GM10266 (cell line): ENCODE measurements around the gene TMEM123.
A peak's percentile ranks its signal among the peaks of the same experiment; 100 is the strongest.

Experiments used
- DNase-seq: peaks from one replicate; pipeline ENCODE4 v3.0.0; 2012; ENCODE audit errors: extremely low spot score
- CTCF ChIP-seq: IDR thresholded peaks from 2 replicates; pipeline ENCODE4 v1.5.1; 2012; ENCODE audit warnings: mild to moderate bottlenecking, low read depth; ENCODE audit not compliant: control insufficient read depth, insufficient read depth; ENCODE audit errors: missing control alignments

Gene TMEM123

GRCh38 chr11:102457865-102458264 is 5.3 kb upstream of the TMEM123 start:
- no peak for TF ChIP-seq CTCF
- DNase-seq: no peak

- TF ChIP-seq CTCF: no peak
- DNase-seq: no peak
Measured at GRCh38 chr11:102457056-102457677, 4.6 kb upstream of the TMEM123 start.

- no peak for DNase-seq
- TF ChIP-seq CTCF: no peak
Measured at GRCh38 chr11:102456381-102456780, 3.8 kb upstream of the TMEM123 start.

- no peak for DNase-seq
- TF ChIP-seq CTCF: no peak
Measured at GRCh38 chr11:102453921-102454320, 1.4 kb upstream of the TMEM123 start.

- no peak for DNase-seq
- no peak for TF ChIP-seq CTCF
Measured at GRCh38 chr11:102453302-102453695, 734 bp upstream of the TMEM123 start.

GRCh38 chr11:102451681-102452460 is 694 bp downstream of the TMEM123 start:
- peak; percentile 45 for TF ChIP-seq CTCF
- peak; percentile 77 for DNase-seq

- no peak for TF ChIP-seq CTCF
- DNase-seq: no peak
Measured at GRCh38 chr11:102451041-102451680, 1.4 kb downstream of the TMEM123 start.
